ENCODE measurements around the gene ARHGEF28.

DNA sequence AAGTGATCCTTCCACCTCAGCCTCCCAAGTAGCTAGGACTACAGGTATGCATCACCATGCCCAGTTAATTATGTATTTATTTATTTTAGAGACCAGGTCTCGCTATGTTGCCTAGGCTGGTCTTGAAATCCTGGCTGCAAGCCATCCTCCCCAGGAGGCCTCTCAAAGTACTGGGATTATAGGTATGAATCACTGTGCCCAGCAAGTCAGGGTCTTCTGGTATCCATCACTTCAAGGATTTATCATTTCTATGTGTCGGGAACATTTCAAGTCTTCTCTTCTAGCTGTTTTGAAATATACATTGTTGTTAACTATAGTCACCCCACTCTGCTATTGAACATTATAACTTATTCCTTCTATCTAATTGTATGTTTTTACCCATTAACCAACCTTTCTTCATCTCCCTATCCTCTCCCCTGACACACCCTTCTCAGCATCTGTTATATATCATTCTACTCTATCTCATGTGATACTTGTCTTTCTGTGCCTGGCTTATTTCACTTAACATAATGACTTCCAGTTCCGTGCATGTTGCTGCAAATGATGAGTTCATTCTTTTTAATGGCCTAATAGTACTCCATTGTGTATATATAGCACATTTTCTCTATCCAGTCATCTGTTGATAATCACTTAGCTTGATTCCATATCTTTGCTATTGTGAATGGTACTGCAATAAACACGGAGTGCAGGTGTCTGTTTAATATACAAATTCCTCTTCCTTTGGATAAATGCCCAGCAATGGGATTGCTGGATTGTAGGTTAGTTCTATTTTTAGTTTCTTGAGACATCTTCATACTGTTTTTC is 34.1 kb upstream of the ARHGEF28 start:
- TF ChIP-seq, protein P1, sequence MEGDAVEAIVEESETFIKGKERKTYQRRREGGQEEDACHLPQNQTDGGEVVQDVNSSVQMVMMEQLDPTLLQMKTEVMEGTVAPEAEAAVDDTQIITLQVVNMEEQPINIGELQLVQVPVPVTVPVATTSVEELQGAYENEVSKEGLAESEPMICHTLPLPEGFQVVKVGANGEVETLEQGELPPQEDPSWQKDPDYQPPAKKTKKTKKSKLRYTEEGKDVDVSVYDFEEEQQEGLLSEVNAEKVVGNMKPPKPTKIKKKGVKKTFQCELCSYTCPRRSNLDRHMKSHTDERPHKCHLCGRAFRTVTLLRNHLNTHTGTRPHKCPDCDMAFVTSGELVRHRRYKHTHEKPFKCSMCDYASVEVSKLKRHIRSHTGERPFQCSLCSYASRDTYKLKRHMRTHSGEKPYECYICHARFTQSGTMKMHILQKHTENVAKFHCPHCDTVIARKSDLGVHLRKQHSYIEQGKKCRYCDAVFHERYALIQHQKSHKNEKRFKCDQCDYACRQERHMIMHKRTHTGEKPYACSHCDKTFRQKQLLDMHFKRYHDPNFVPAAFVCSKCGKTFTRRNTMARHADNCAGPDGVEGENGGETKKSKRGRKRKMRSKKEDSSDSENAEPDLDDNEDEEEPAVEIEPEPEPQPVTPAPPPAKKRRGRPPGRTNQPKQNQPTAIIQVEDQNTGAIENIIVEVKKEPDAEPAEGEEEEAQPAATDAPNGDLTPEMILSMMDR (IDR thresholded peaks at IDR 0.05): no peak
- TF ChIP-seq EZH2 (IDR thresholded peaks at IDR 0.05): no peak
- TF ChIP-seq EZH2phosphoT487 (IDR thresholded peaks at IDR 0.05): no peak
